ENCODE measurements around the gene RNF187. TPM values are rescaled to one million over a fixed set of nuclear protein-coding genes. Genes with fewer than 3 reads are reported as not detected.
A peak's percentile ranks its signal among the peaks of the same experiment; 100 is the strongest.

The RNF187 gene
- polyA plus RNA-seq: 45.9 TPM
- long read RNA-seq, donor 1, transcript RNF187-201 (4 exons, 3,017 nt): major isoform, 15 of 21 reads
- long read RNA-seq, donor 1, partial matches to known transcripts: 0 of 21 reads
- long read RNA-seq, donor 1, other reads (novel, unspliced or antisense): 6 of 21 reads
- long read RNA-seq, donor 2, transcript RNF187-201 (4 exons, 3,017 nt): major isoform, 14 of 24 reads
- long read RNA-seq, donor 2, partial matches to known transcripts: 10 of 24 reads
- long read RNA-seq, donor 2, other reads (novel, unspliced or antisense): 0 of 24 reads
- long read RNA-seq, donor 3: 0 reads
- long read RNA-seq, donor 4, partial matches to known transcripts: 0 of 2 reads
- long read RNA-seq, donor 4, other reads (novel, unspliced or antisense): 0 of 2 reads
- long read RNA-seq, donor 5, transcript RNF187-201 (4 exons, 3,017 nt): major isoform, 16 of 16 reads
- long read RNA-seq, donor 5, partial matches to known transcripts: 0 of 16 reads
- long read RNA-seq, donor 5, other reads (novel, unspliced or antisense): 0 of 16 reads
- long read RNA-seq, donor 6, transcript RNF187-201 (4 exons, 3,017 nt): major isoform, 34 of 34 reads
- long read RNA-seq, donor 6, partial matches to known transcripts: 0 of 34 reads
- long read RNA-seq, donor 6, other reads (novel, unspliced or antisense): 0 of 34 reads
- long read RNA-seq, donor 7, transcript RNF187-201 (4 exons, 3,017 nt): major isoform, 11 of 18 reads
- long read RNA-seq, donor 7, partial matches to known transcripts: 7 of 18 reads
- long read RNA-seq, donor 7, other reads (novel, unspliced or antisense): 0 of 18 reads
- long read RNA-seq, donor 8, transcript RNF187-201 (4 exons, 3,017 nt): major isoform, 38 of 51 reads
- long read RNA-seq, donor 8, partial matches to known transcripts: 13 of 51 reads
- long read RNA-seq, donor 8, other reads (novel, unspliced or antisense): 0 of 51 reads
- long read RNA-seq, donor 9, transcript RNF187-201 (4 exons, 3,017 nt): major isoform, 16 of 16 reads
- long read RNA-seq, donor 9, partial matches to known transcripts: 0 of 16 reads
- long read RNA-seq, donor 9, other reads (novel, unspliced or antisense): 0 of 16 reads
- long read RNA-seq, donor 10, transcript RNF187-201 (4 exons, 3,017 nt): major isoform, 30 of 30 reads
- long read RNA-seq, donor 10, partial matches to known transcripts: 0 of 30 reads
- long read RNA-seq, donor 10, other reads (novel, unspliced or antisense): 0 of 30 reads
- long read RNA-seq, donor 11, transcript RNF187-201 (4 exons, 3,017 nt): major isoform, 18 of 18 reads
- long read RNA-seq, donor 11, partial matches to known transcripts: 0 of 18 reads
- long read RNA-seq, donor 11, other reads (novel, unspliced or antisense): 0 of 18 reads

- WGBS (ENCODE audit: insufficient coverage, low lambda C conversion rate): no CpG with 5 or more reads among the region's 113 CpGs
- no peaks in the 10 kb centered on the region for H3K9me3 ChIP-seq (ENCODE audit: control insufficient read depth, low read depth, low read length)
Measured at GRCh38 chr1:228487336-228488124, at the start of gene RNF187. Gene RNF187, plus strand, starts transcription at chr1:228487382.

GRCh38 chr1:228437424-228437962, 49.7 kb upstream of the RNF187 start:
- WGBS (ENCODE audit: insufficient coverage, low lambda C conversion rate): no CpG with 5 or more reads among the region's 7 CpGs
- Histone ChIP-seq H3K4me1 (ENCODE audit: control insufficient read depth, insufficient read depth, low read length) (peaks cover 11% of the 10 kb centered on the region), H3K27ac (ENCODE audit: low read length) (no peak overlapping the region), H3K27me3 (ENCODE audit: control insufficient read depth, insufficient read depth, low read length) (peaks cover 8% of the 10 kb centered on the region), H3K36me3 (ENCODE audit: control insufficient read depth, insufficient read depth, low read length) (no peaks in the 10 kb centered on the region), H3K9me3 (ENCODE audit: control insufficient read depth, low read depth, low read length) (no peaks in the 10 kb centered on the region), H3K4me3 (ENCODE audit: low read length) (no peak overlapping the region)
- DNase-seq: no peak

More at GRCh38 chr1:228487336-228488124, at the start of gene RNF187:
- Histone ChIP-seq H3K27me3 (ENCODE audit: control insufficient read depth, insufficient read depth, low read length) (no peaks in the 10 kb centered on the region), H3K36me3 (ENCODE audit: control insufficient read depth, insufficient read depth, low read length) (peaks cover 25% of the 10 kb centered on the region), H3K4me3 (ENCODE audit: low read length) (peak within 1 kb of the TSS; percentile 95), H3K27ac (ENCODE audit: low read length) (peak within 1 kb of the TSS; percentile 99), H3K4me1 (ENCODE audit: control insufficient read depth, insufficient read depth, low read length) (peaks cover 7% of the 10 kb centered on the region)
- no peak for DNase-seq

GRCh38 chr1:228438266-228438665, 48.9 kb upstream of the RNF187 start:
- H3K36me3 ChIP-seq (ENCODE audit: control insufficient read depth, insufficient read depth, low read length): no peaks in the 10 kb centered on the region
- peaks cover 9% of the 10 kb centered on the region for H3K4me1 ChIP-seq (ENCODE audit: control insufficient read depth, insufficient read depth, low read length)
- no peak overlapping the region for H3K4me3 ChIP-seq (ENCODE audit: low read length)
- no peak for DNase-seq
- H3K27ac ChIP-seq (ENCODE audit: low read length): no peak overlapping the region
- H3K9me3 ChIP-seq (ENCODE audit: control insufficient read depth, low read depth, low read length): no peaks in the 10 kb centered on the region
- H3K27me3 ChIP-seq (ENCODE audit: control insufficient read depth, insufficient read depth, low read length): peaks cover 10% of the 10 kb centered on the region
- no CpG with 5 or more reads among the region's 1 CpG for WGBS (ENCODE audit: insufficient coverage, low lambda C conversion rate)

GRCh38 chr1:228440761-228441500, 46.3 kb upstream of the RNF187 start:
- WGBS (ENCODE audit: insufficient coverage, low lambda C conversion rate): no CpG with 5 or more reads among the region's 9 CpGs
- DNase-seq: no peak
- no peak overlapping the region for H3K27ac ChIP-seq (ENCODE audit: low read length)
- H3K36me3 ChIP-seq (ENCODE audit: control insufficient read depth, insufficient read depth, low read length): no peaks in the 10 kb centered on the region
- peaks cover 5% of the 10 kb centered on the region for H3K4me1 ChIP-seq (ENCODE audit: control insufficient read depth, insufficient read depth, low read length)
- peaks cover 28% of the 10 kb centered on the region for H3K27me3 ChIP-seq (ENCODE audit: control insufficient read depth, insufficient read depth, low read length)
- no peaks in the 10 kb centered on the region for H3K9me3 ChIP-seq (ENCODE audit: control insufficient read depth, low read depth, low read length)
- no peak overlapping the region for H3K4me3 ChIP-seq (ENCODE audit: low read length)

- Histone ChIP-seq H3K36me3 (ENCODE audit: control insufficient read depth, insufficient read depth, low read length) (no peaks in the 10 kb centered on the region), H3K27ac (ENCODE audit: low read length) (no peak overlapping the region), H3K9me3 (ENCODE audit: control insufficient read depth, low read depth, low read length) (no peaks in the 10 kb centered on the region), H3K4me1 (ENCODE audit: control insufficient read depth, insufficient read depth, low read length) (peaks cover 6% of the 10 kb centered on the region), H3K27me3 (ENCODE audit: control insufficient read depth, insufficient read depth, low read length) (peaks cover 41% of the 10 kb centered on the region), H3K4me3 (ENCODE audit: low read length) (no peak overlapping the region)
- no peak for DNase-seq
Measured at GRCh38 chr1:228443395-228443794, 43.8 kb upstream of the RNF187 start.

- no CpG with 5 or more reads among the region's 16 CpGs for WGBS (ENCODE audit: insufficient coverage, low lambda C conversion rate)
- Histone ChIP-seq H3K27ac (ENCODE audit: low read length) (no peak overlapping the region), H3K4me1 (ENCODE audit: control insufficient read depth, insufficient read depth, low read length) (peaks cover 6% of the 10 kb centered on the region), H3K27me3 (ENCODE audit: control insufficient read depth, insufficient read depth, low read length) (peaks cover 41% of the 10 kb centered on the region), H3K36me3 (ENCODE audit: control insufficient read depth, insufficient read depth, low read length) (no peaks in the 10 kb centered on the region), H3K4me3 (ENCODE audit: low read length) (peak overlapping the region; percentile 39), H3K9me3 (ENCODE audit: control insufficient read depth, low read depth, low read length) (no peaks in the 10 kb centered on the region)
- no peak for DNase-seq
Measured at GRCh38 chr1:228445490-228445842, 41.7 kb upstream of the RNF187 start.

- WGBS (ENCODE audit: insufficient coverage, low lambda C conversion rate): no CpG with 5 or more reads among the region's 51 CpGs
Measured at GRCh38 chr1:228445843-228446650, 41.1 kb upstream of the RNF187 start.

GRCh38 chr1:228446852-228447251, 40.3 kb upstream of the RNF187 start:
- Histone ChIP-seq H3K27ac (ENCODE audit: low read length) (no peak overlapping the region), H3K4me3 (ENCODE audit: low read length) (no peak overlapping the region), H3K27me3 (ENCODE audit: control insufficient read depth, insufficient read depth, low read length) (peaks cover 36% of the 10 kb centered on the region), H3K36me3 (ENCODE audit: control insufficient read depth, insufficient read depth, low read length) (no peaks in the 10 kb centered on the region), H3K9me3 (ENCODE audit: control insufficient read depth, low read depth, low read length) (no peaks in the 10 kb centered on the region), H3K4me1 (ENCODE audit: control insufficient read depth, insufficient read depth, low read length) (peaks cover 6% of the 10 kb centered on the region)
- WGBS (ENCODE audit: insufficient coverage, low lambda C conversion rate): 55% methylated on average over 4 of the region's 15 CpGs
- DNase-seq: no peak

More at GRCh38 chr1:228445843-228446650, 41.1 kb upstream of the RNF187 start:
- Histone ChIP-seq H3K4me3 (ENCODE audit: low read length) (peak overlapping the region; percentile 39), H3K27ac (ENCODE audit: low read length) (no peak overlapping the region), H3K36me3 (ENCODE audit: control insufficient read depth, insufficient read depth, low read length) (no peaks in the 10 kb centered on the region), H3K27me3 (ENCODE audit: control insufficient read depth, insufficient read depth, low read length) (peaks cover 41% of the 10 kb centered on the region), H3K4me1 (ENCODE audit: control insufficient read depth, insufficient read depth, low read length) (peaks cover 6% of the 10 kb centered on the region), H3K9me3 (ENCODE audit: control insufficient read depth, low read depth, low read length) (no peaks in the 10 kb centered on the region)
- peak in 1 of 2 donors; percentile 57 for DNase-seq

Measured in large intestine (tissue), 12 donors.